Myocyte (in vitro differentiated cells): ENCODE results near the gene BCL11B. TPM values are rescaled to one million over a fixed set of nuclear protein-coding genes. Genes with fewer than 3 reads are reported as not detected.

Source experiments
- DNase-seq: peaks from one replicate; pipeline ENCODE4 v3.0.0-alpha.2; 2012; ENCODE audit warnings: low read depth
- total RNA-seq: library from RNA; depleted of rRNA; stranded (reverse); fragments of >200 nt; gene quantifications from 2 replicates; pipeline ENCODE4 v1.2.3, GENCODE V29; 2014

Gene BCL11B
- total RNA-seq, 1 donor from 2014 or later: 0.03 TPM

DNA sequence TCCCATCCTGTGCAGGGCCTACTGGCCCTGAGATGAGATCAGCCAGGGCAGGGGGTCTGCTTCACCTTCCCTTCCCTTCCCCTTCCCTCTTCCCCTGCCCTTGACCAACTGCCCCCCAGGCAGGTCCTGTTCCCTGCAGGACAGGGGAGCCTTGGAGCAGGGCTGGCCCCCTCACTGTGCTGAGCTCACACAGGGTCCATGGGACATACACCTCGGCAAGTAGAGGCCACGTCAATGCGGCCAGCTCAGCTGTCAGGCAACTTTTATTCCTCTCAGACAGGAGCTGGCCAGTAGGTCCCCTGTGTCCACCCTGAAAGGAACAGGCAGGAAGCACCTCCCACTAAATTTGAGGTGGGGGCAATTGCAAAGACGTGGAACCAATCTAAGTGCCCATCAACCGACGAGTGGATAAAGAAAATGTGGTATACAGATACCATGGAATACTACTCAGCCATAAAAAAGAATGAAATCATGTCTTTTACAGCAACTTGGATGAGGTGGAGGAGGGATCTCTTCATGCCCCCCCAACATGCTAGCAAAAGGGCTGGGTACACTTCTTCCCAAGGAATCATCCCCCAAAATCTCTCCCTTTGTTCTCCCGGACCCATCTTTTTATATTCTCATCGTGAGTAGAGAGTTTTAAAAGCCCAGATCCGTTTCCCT lies 148.7 kb downstream of the BCL11B start:
- DNase-seq: no peak

DNA sequence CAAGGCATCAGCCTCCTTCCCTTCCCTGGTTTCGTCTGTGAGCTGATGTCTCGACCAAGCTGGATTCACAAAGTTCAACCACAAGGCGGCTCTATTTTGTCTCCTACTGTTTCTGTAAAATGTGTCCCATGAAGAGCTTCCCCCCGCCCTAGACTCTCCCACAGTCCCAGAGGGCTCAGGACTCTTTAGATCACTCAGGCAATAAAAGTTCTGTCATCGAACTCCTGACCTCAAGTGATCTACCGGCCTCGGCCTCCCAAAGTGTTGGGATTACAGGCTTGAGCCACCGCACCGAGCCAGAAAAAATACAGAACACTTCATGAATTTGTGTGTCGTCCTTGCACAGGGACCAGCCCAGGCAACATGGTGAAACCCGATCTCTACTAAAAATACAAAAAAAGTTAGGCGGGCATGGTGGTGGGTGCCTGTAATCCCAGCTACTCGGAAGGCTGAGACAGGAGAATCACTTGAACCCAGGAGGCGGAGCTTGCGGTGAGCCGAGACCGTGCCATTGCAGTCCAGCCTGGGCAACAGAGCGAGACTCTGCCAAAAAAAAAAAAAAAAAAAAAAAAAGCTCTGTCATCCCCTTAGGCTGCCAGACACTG lies 149.4 kb downstream of the BCL11B start:
- DNase-seq: no peak

DNA sequence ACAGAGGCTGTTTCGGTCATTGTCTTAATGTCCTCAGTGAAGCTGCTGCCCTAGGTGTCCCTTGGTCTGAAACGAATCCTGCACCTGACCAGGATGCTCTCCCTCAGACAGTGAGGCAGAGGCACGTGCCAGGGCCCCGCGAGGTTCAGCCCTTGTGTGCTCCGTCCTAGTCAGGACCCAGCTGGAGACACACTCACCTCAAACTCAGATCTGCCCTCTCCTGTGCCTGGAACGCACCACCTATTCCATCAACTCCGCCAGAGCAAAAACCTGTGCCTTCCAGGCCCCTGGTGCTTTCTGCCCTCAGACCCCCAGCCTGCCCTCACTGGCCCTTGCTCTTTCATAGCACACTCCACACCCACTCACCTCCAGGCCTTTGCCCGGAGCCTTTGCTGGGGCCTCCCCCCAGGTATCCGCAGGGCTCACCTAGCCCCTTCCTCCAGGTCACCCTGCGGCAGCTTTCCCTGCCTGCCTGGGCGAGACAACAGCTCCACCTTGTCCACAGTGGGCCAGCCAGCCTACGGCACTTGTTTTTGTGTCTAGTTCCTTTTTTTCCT lies 150.6 kb downstream of the BCL11B start:
- DNase-seq: no peak

DNA sequence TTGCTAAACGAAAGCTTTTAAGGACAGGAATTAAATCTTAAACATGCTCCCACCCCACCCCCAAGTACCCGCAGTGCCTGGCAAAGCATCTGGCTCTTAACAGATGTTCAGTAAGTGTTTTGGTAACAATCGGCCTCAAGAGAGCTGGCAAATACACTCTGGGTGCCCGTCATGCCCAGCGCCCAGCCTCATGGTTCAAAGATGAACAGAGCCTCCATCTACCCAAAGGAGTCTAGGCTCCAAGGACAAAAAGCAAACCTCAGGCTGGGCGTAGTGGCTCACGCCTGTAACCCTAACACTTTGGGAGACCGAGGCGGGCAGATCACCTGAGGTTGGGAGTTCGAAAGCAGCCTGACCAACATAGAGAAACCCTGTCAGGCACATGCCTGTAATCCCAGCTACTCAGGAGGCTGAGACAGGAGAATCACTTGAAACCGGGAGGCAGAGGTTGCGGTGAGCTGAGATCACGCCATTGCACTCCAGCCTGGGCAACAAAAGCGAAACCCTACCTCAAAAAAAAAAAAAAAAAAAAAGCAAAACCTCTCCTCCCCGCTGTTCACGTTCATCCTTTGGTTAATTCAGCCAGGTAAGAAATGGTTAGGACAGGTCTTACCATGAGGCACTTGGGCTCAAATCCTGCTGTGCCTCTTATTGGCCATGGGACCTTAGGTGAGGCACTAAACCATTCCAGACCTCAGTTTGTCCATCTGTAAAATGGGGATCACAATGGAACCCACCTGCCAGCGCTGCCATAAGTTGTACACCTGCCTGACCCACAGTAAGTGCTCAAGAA lies 151.3 kb downstream of the BCL11B start:
- no peak for DNase-seq

DNA sequence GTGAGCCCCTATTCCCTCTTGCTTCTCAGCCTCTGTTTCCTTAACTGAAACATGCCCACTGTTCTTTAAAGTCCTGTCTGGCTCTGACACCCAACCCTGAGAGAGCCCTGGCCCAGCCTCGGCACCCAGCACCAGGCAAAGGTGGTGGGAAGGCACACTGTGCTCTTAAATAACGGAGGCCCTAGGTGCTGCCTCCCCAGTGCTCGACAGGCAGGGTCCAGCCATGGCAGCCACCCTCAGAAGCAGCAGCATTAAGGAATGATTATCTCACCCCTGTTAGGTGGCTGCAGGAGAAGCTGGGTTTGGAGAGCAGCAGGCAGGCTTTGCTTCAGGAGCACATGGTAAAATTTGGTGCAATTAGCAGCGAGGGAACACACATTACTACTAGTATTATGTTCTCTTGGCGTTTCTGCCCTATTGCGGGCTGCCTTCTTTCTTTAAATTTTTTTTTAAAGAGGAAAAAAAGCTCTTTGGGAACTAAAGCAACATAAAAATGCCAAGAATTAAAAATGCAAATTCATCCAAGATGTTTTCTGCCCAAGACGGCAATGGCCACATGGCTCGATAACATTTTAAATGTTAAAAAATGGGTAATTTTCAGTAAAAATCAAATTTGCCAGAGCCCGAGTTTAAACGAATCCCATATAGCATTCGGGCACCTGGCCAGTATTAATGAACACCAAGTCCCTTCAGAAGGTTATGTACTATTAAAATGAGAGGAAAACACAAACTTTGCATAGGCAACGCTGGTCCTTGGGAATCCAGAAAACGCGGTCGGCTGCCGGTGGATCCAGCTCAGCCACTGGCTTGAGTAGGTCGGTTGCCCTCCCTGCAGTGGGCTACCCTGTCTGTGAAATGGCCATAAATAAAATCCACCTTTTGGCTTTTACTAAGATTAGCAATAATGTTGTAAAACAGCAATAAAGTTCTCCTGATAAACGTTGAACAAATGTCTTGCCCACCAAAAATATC lies 152.2 kb downstream of the BCL11B start:
- DNase-seq: no peak

Other genes with a start within 250 kb of the BCL11B start
- 118 and 149 TPM in 2 replicates for gene SETD3, start 208.7 kb upstream of the BCL11B start, total RNA-seq
- gene CCNK, start 209.2 kb upstream of the BCL11B start, total RNA-seq: 18.6 and 20.8 TPM in 2 replicates